OCI-LY1 (cell line): ENCODE data around the gene SPATA1.

Experiments used
- EZH2 ChIP-seq: fragments of 200-600 bp; sonication (generic), shearing (Covaris generic); IDR thresholded peaks from 2 replicates; pipeline ENCODE4 v1.8.0; 2017; ENCODE audit warnings: borderline replicate concordance, mixed run types, mild to moderate bottlenecking, antibody characterized with exemption, low read length, moderate library complexity, mixed read lengths
- TF ChIP-seq, protein P1 (sequence below): fragments of 200-600 bp; sonication (generic), shearing (Covaris generic); IDR thresholded peaks from 2 replicates; pipeline ENCODE4 v1.5.1; 2017; ENCODE audit warnings: mild to moderate bottlenecking, antibody characterized with exemption, low read length, moderate library complexity, mixed read lengths

DNA sequence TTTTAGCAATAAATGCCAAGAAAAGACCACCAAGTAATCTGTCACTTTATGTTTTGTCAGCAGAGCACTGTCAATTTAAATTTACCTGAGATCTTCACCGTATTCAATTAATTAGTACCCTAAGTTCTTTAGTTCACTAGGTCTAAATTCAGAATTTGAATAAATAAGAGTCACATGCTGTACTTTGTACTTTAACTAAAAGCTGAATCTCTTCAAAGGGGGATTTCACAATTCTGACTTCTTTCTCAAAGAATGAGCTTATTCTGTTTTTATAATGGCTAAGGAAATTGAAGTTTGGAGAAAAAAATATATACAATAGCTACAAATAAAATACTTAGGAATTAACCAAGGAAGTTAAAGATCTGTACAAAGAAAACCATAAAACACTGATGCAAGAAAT, 2.3 kb downstream of the SPATA1 start:
- TF ChIP-seq, protein P1, sequence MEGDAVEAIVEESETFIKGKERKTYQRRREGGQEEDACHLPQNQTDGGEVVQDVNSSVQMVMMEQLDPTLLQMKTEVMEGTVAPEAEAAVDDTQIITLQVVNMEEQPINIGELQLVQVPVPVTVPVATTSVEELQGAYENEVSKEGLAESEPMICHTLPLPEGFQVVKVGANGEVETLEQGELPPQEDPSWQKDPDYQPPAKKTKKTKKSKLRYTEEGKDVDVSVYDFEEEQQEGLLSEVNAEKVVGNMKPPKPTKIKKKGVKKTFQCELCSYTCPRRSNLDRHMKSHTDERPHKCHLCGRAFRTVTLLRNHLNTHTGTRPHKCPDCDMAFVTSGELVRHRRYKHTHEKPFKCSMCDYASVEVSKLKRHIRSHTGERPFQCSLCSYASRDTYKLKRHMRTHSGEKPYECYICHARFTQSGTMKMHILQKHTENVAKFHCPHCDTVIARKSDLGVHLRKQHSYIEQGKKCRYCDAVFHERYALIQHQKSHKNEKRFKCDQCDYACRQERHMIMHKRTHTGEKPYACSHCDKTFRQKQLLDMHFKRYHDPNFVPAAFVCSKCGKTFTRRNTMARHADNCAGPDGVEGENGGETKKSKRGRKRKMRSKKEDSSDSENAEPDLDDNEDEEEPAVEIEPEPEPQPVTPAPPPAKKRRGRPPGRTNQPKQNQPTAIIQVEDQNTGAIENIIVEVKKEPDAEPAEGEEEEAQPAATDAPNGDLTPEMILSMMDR: no peak
- TF ChIP-seq EZH2: no peak
